Neural cell (in vitro differentiated cells): ENCODE results near the gene ITGB2. TPM values are rescaled to one million over a fixed set of nuclear protein-coding genes. Genes with fewer than 3 reads are reported as not detected.

Experiments
- H2AFZ ChIP-seq: fragments of 200-600, 300-800 bp; sonication (generic), shearing (Covaris generic); 2 replicates; pipeline ENCODE4 v1.6.0; 2014; ENCODE audit warnings: low read depth, mild to moderate bottlenecking, antibody characterized with exemption, low read length, moderate library complexity
- H3F3A ChIP-seq: fragments of 200-600 bp; shearing (Covaris generic); 2 replicates; pipeline ENCODE4 v1.6.1; 2016; ENCODE audit warnings: mild to moderate bottlenecking, moderate library complexity, mixed read lengths, antibody characterized with exemption, low read length; ENCODE audit not compliant: insufficient read depth, poor library complexity, severe bottlenecking
- H3K27ac ChIP-seq: fragments of 200-600, 300-800 bp; sonication (generic), shearing (Covaris generic); 2 replicates; pipeline ENCODE4 v1.5.1; 2014; ENCODE audit warnings: mild to moderate bottlenecking, low read length, moderate library complexity
- H3K27me3 ChIP-seq: fragments of 300-800, 200-600 bp; sonication (generic), shearing (Covaris generic); 2 replicates; pipeline ENCODE4 v1.6.0; 2014; ENCODE audit warnings: mild to moderate bottlenecking, low read depth, low read length, moderate library complexity; ENCODE audit not compliant: insufficient read depth
- H3K36me3 ChIP-seq: fragments of 300-800, 200-600 bp; sonication (generic), shearing (Covaris generic); 2 replicates; pipeline ENCODE4 v1.5.1; 2014; ENCODE audit warnings: mild to moderate bottlenecking, antibody characterized with exemption, low read length, moderate library complexity; ENCODE audit not compliant: insufficient read depth
- H3K4me2 ChIP-seq: fragments of 300-800, 200-600 bp; sonication (generic), shearing (Covaris generic); 2 replicates; pipeline ENCODE4 v1.6.0; 2014; ENCODE audit warnings: mild to moderate bottlenecking, low read length
- H3K4me3 ChIP-seq: fragments of 300-800, 200-600 bp; sonication (generic), shearing (Covaris generic); 2 replicates; pipeline ENCODE4 v1.5.1; 2014; ENCODE audit warnings: mild to moderate bottlenecking, low read length, moderate library complexity
- H3K79me2 ChIP-seq: fragments of 200-600 bp; shearing (Covaris generic); replicated peaks from 2 replicates; pipeline ENCODE4 v1.6.0; 2014; ENCODE audit warnings: mild to moderate bottlenecking, low read length, moderate library complexity; ENCODE audit not compliant: insufficient read depth
- H3K9ac ChIP-seq: fragments of 300-800, 200-600 bp; sonication (generic), shearing (Covaris generic); 2 replicates; pipeline ENCODE4 v1.6.1; 2016; ENCODE audit warnings: mild to moderate bottlenecking, low read length, mixed read lengths
- H3K9me2 ChIP-seq: fragments of 200-600 bp; shearing (Covaris generic); 2 replicates; pipeline ENCODE4 v1.6.1; 2016; ENCODE audit warnings: mild to moderate bottlenecking, low read length, mixed read lengths; ENCODE audit not compliant: insufficient read depth
- H3K9me3 ChIP-seq: fragments of 200-600, 300-800 bp; sonication (generic), shearing (Covaris generic); 2 replicates; pipeline ENCODE4 v1.6.1; 2016; ENCODE audit warnings: mild to moderate bottlenecking, mixed run types, low read length, moderate library complexity, mixed read lengths
- H4K20me1 ChIP-seq: fragments of 200-600 bp; shearing (Covaris generic); 2 replicates; pipeline ENCODE4 v1.6.1; 2016; ENCODE audit warnings: mild to moderate bottlenecking, mixed run types; ENCODE audit not compliant: insufficient read depth
- EP300 ChIP-seq: fragments of 450-650 bp; conservative IDR thresholded peaks from 2 replicates; pipeline ENCODE4 v1.6.1; 2014; ENCODE audit warnings: antibody characterized with exemption, mild to moderate bottlenecking, moderate library complexity; ENCODE audit not compliant: poor library complexity, severe bottlenecking
- EZH2 ChIP-seq: fragments of 200-600, 300-800 bp; shearing (Covaris generic), sonication (generic); IDR thresholded peaks from 2 replicates; pipeline ENCODE4 v1.6.1; 2014; ENCODE audit warnings: antibody characterized with exemption, low read length, borderline replicate concordance, mild to moderate bottlenecking; ENCODE audit not compliant: insufficient read depth, poor library complexity, severe bottlenecking
- MXI1 ChIP-seq: fragments of 450-650 bp; conservative IDR thresholded peaks from 2 replicates; pipeline ENCODE4 v1.6.1; 2014; ENCODE audit warnings: antibody characterized with exemption, mild to moderate bottlenecking; ENCODE audit not compliant: poor library complexity, severe bottlenecking
- POLR2AphosphoS5 ChIP-seq: IDR thresholded peaks from 2 replicates; pipeline ENCODE4 v1.6.1; 2012
- RAD21 ChIP-seq: fragments of 450-650 bp; conservative IDR thresholded peaks from 2 replicates; pipeline ENCODE4 v1.6.1; 2014; ENCODE audit warnings: antibody characterized with exemption, mild to moderate bottlenecking, moderate library complexity
- SMC3 ChIP-seq: fragments of 450-650 bp; conservative IDR thresholded peaks from 2 replicates; pipeline ENCODE4 v1.6.1; 2014; ENCODE audit warnings: antibody characterized with exemption, mild to moderate bottlenecking, moderate library complexity; ENCODE audit not compliant: poor library complexity
- TAF1 ChIP-seq: IDR thresholded peaks from 2 replicates; pipeline ENCODE4 v1.6.1; 2012; ENCODE audit warnings: low read depth
- polyA plus RNA-seq: library from polyadenylated mRNA; depleted of rRNA; stranded (reverse); fragments of >200 nt; gene quantifications from 2 replicates; pipeline ENCODE4 v1.2.3, GENCODE V29; 2014
- TF ChIP-seq, protein P1 (sequence below): fragments of 450-650 bp; IDR thresholded peaks from 2 replicates; pipeline ENCODE4 v1.5.1; 2014; ENCODE audit warnings: antibody characterized with exemption, mild to moderate bottlenecking, moderate library complexity; ENCODE audit not compliant: poor library complexity, severe bottlenecking
- TF ChIP-seq, protein P2 (sequence below): IDR thresholded peaks from 2 replicates; pipeline ENCODE4 v1.6.1; 2012; ENCODE audit warnings: borderline replicate concordance

ITGB2 gene
- polyA plus RNA-seq, 1 donor from 2014 or later = not detected

DNA sequence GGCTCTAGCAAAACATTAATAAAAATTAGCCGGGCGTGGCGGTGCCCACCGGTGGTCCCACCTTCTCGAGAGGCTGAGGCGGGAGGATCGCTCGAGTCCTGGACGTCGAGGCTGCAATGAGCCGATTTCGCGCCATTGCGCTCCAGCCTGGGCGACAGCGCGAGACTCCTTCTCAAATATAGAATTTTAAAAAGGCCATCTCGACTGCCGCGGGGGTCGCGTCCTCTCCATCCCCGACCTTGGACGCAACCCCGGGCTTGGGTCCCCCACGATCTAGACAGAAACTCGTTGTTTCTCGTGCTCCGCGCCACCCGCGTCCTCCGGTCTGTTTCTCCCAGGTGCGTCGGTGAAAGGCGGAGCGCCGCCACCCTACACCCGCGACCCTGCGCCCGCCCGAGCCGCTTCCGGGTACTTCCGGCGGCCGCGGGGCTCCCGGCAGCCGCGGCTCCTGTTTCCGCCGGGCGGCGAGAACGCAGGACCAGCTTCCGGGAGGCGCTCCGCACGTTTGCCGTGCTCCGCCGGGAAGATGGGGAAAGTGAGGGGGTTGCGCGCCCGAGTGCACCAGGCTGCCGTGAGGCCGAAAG is 18.9 kb upstream of the ITGB2 start, which contains the start of gene SLX9:
SLX9 (plus strand) TSS at position 498 of the 584 bp plus-strand sequence; CDS start at position 527, 29 bp downstream.
- peaks cover 19% of the 10 kb centered on the region for H3K79me2 ChIP-seq

DNA sequence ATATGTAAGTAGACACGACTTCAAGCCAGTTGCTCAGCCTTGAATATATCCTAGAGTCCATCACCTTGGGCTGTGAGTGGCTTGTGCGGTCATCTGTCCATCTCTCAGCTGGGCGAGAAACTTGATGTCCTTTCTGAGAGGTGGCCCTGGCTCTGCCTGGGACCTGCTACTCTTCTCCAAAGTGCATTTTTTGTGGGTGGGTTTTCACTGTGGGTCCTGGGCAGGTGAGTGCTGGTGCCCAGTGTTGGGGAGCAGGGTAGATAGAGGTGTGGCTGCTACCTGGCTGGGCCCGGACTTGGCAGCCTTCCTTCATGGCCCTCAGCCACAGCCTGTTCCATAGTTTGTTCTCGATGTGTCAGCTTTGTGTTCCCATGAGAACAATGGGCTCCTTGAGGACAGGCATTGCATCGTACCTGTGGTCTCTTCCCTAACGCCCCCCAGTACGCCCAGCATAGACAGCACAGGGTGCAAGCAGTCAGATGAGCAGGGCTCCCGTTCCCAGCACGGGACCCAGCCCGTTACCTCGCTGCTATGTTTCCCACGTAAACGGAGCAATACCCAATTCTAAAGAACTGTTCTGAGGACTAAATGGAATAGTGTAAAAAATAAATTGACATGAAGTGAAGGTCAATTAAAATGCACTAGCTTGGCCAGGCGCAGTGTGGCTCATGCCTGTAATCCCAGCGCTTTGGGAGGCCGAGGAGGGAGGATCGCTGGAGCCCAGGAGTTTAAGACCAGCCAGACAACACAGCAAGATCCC is 18.3 kb upstream of the ITGB2 start:
- Histone ChIP-seq H3K27me3 (peaks cover 8% of the 10 kb centered on the region), H3K79me2 (peaks cover 19% of the 10 kb centered on the region), H2AFZ (peak overlapping the region; percentile 48), H3K9me3 (no peaks in the 10 kb centered on the region), H3K9me2 (no peaks in the 10 kb centered on the region), H3F3A (no peaks in the 10 kb centered on the region), H3K9ac (peak overlapping the region; percentile 79), H4K20me1 (no peaks in the 10 kb centered on the region), H3K4me2 (peak overlapping the region; percentile 62), H3K36me3 (no peaks in the 10 kb centered on the region), H3K4me3 (peak overlapping the region; percentile 94), H3K27ac (peak overlapping the region; percentile 78)
- TF ChIP-seq SMC3 = no peak
- no peak for TF ChIP-seq MXI1
- TF ChIP-seq, protein P1, sequence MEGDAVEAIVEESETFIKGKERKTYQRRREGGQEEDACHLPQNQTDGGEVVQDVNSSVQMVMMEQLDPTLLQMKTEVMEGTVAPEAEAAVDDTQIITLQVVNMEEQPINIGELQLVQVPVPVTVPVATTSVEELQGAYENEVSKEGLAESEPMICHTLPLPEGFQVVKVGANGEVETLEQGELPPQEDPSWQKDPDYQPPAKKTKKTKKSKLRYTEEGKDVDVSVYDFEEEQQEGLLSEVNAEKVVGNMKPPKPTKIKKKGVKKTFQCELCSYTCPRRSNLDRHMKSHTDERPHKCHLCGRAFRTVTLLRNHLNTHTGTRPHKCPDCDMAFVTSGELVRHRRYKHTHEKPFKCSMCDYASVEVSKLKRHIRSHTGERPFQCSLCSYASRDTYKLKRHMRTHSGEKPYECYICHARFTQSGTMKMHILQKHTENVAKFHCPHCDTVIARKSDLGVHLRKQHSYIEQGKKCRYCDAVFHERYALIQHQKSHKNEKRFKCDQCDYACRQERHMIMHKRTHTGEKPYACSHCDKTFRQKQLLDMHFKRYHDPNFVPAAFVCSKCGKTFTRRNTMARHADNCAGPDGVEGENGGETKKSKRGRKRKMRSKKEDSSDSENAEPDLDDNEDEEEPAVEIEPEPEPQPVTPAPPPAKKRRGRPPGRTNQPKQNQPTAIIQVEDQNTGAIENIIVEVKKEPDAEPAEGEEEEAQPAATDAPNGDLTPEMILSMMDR = no peak
- TF ChIP-seq TAF1 = no peak
- TF ChIP-seq EP300 = no peak
- TF ChIP-seq EZH2 = no peak
- TF ChIP-seq POLR2AphosphoS5 = no peak
- TF ChIP-seq RAD21 = no peak

More for the DNA sequence above, 18.9 kb upstream of the ITGB2 start, which contains the start of gene SLX9:
- H3K36me3 ChIP-seq = no peaks in the 10 kb centered on the region
- H3K27me3 ChIP-seq = peaks cover 2% of the 10 kb centered on the region
- peak within 1 kb of the TSS; percentile 94 for H3K4me3 ChIP-seq
- H3K27ac ChIP-seq = peak within 1 kb of the TSS; percentile 78
- no peaks in the 10 kb centered on the region for H3K9me2 ChIP-seq
- H2AFZ ChIP-seq = peak within 1 kb of the TSS; percentile 48
- TF ChIP-seq SMC3 = peak; percentile 57
- peak; percentile 57 for TF ChIP-seq EP300
- TF ChIP-seq EZH2 = no peak
- peak; percentile 92 for TF ChIP-seq POLR2AphosphoS5
- TF ChIP-seq, protein P2, sequence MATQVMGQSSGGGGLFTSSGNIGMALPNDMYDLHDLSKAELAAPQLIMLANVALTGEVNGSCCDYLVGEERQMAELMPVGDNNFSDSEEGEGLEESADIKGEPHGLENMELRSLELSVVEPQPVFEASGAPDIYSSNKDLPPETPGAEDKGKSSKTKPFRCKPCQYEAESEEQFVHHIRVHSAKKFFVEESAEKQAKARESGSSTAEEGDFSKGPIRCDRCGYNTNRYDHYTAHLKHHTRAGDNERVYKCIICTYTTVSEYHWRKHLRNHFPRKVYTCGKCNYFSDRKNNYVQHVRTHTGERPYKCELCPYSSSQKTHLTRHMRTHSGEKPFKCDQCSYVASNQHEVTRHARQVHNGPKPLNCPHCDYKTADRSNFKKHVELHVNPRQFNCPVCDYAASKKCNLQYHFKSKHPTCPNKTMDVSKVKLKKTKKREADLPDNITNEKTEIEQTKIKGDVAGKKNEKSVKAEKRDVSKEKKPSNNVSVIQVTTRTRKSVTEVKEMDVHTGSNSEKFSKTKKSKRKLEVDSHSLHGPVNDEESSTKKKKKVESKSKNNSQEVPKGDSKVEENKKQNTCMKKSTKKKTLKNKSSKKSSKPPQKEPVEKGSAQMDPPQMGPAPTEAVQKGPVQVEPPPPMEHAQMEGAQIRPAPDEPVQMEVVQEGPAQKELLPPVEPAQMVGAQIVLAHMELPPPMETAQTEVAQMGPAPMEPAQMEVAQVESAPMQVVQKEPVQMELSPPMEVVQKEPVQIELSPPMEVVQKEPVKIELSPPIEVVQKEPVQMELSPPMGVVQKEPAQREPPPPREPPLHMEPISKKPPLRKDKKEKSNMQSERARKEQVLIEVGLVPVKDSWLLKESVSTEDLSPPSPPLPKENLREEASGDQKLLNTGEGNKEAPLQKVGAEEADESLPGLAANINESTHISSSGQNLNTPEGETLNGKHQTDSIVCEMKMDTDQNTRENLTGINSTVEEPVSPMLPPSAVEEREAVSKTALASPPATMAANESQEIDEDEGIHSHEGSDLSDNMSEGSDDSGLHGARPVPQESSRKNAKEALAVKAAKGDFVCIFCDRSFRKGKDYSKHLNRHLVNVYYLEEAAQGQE = peak; percentile 24
- peak; percentile 85 for TF ChIP-seq TAF1
- TF ChIP-seq RAD21 = peak; percentile 42
- peak; percentile 93 for TF ChIP-seq MXI1
- TF ChIP-seq, protein P1 = no peak
- H3K9ac ChIP-seq = peak within 1 kb of the TSS; percentile 79
- H3K4me2 ChIP-seq = peak within 1 kb of the TSS; percentile 88
- no peaks in the 10 kb centered on the region for H4K20me1 ChIP-seq
- no peaks in the 10 kb centered on the region for H3K9me3 ChIP-seq
- H3F3A ChIP-seq = no peaks in the 10 kb centered on the region
